Esophagus muscularis mucosa (tissue), 4 donors: ENCODE results near the gene UPF3A.

Source experiments
- EP300 ChIP-seq: sonication (generic); formaldehyde crosslinking; IDR thresholded peaks from one replicate; pipeline ENCODE4 v1.6.1; 2017; ENCODE audit warnings: antibody characterized with exemption
- POLR2A ChIP-seq: fragments of 450-650 bp; IDR thresholded peaks from one replicate; pipeline ENCODE4 v1.6.1; 2017; ENCODE audit warnings: antibody characterized with exemption, moderate library complexity, mild to moderate bottlenecking, low read depth
- POLR2AphosphoS5 ChIP-seq, 2 donors: sonication (generic); formaldehyde crosslinking; IDR thresholded peaks; one replicate each; pipeline ENCODE4 v1.6.1; 2017; ENCODE audit warnings: antibody characterized with exemption in 2 of 2
- TF ChIP-seq, protein P1 (sequence below), 3 experiments: fragments of 200-600 bp in 2 of 3; fragments of 450-650 bp in 1 of 3; sonication (generic) in 2 of 3; IDR thresholded peaks; one replicate each; pipeline ENCODE4 v1.5.1; 2017 to 2019; ENCODE audit warnings: antibody characterized with exemption in 3 of 3, mild to moderate bottlenecking in 2 of 3, moderate library complexity in 1 of 3

DNA sequence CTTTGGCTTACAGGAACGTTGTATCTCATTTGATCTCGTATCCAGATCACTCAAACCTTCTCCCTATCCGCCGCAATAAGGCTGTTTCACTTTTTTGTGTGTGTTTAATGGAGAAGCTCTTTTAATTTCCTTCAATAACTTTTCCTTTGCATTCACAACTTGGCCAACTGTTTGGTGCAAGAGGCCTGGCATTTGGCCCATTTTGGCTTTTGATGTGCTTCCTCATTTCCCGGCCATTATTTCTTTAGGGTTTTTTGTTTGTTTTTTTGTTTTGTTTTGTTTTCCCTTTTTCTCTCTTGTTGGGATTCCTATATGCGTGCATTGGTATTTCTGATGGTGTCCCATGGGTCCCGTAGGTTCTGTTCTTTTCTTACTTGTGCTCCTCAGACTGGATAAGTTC lies 6.1 kb upstream of the UPF3A start:
- TF ChIP-seq, protein P1, sequence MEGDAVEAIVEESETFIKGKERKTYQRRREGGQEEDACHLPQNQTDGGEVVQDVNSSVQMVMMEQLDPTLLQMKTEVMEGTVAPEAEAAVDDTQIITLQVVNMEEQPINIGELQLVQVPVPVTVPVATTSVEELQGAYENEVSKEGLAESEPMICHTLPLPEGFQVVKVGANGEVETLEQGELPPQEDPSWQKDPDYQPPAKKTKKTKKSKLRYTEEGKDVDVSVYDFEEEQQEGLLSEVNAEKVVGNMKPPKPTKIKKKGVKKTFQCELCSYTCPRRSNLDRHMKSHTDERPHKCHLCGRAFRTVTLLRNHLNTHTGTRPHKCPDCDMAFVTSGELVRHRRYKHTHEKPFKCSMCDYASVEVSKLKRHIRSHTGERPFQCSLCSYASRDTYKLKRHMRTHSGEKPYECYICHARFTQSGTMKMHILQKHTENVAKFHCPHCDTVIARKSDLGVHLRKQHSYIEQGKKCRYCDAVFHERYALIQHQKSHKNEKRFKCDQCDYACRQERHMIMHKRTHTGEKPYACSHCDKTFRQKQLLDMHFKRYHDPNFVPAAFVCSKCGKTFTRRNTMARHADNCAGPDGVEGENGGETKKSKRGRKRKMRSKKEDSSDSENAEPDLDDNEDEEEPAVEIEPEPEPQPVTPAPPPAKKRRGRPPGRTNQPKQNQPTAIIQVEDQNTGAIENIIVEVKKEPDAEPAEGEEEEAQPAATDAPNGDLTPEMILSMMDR (IDR thresholded peaks at IDR 0.05) = no peak
- TF ChIP-seq POLR2AphosphoS5 (IDR thresholded peaks at IDR 0.05) = no peak
- TF ChIP-seq POLR2A = no peak
- TF ChIP-seq EP300 = no peak
